Stimulated activated CD8-positive, alpha-beta memory T cell treated with anti-CD3 and anti-CD28 coated beads, Interleukin-4, amount 100 ng/mL, for 1 hour (primary cell): ENCODE data around the gene SRMS.
"Not testable (repeated sequence)": the region's sequence is repeated elsewhere in the genome, so short reads cannot be mapped to it uniquely, and the experiment has no call there.

Experiments used
- DNase-seq, 2 donors: peaks; one replicate each; pipeline ENCODE4 v3.0.0-alpha.2; 2020; ENCODE audit warnings: low read depth in 2 of 2, low spot score in 1 of 2

Gene SRMS

GRCh38 chr20:63566395-63567135 is 19.0 kb upstream of the SRMS start:
- DNase-seq: no peak

- DNase-seq: no peak
Observed at GRCh38 chr20:63565699-63566335, 18.3 kb upstream of the SRMS start.

DNA sequence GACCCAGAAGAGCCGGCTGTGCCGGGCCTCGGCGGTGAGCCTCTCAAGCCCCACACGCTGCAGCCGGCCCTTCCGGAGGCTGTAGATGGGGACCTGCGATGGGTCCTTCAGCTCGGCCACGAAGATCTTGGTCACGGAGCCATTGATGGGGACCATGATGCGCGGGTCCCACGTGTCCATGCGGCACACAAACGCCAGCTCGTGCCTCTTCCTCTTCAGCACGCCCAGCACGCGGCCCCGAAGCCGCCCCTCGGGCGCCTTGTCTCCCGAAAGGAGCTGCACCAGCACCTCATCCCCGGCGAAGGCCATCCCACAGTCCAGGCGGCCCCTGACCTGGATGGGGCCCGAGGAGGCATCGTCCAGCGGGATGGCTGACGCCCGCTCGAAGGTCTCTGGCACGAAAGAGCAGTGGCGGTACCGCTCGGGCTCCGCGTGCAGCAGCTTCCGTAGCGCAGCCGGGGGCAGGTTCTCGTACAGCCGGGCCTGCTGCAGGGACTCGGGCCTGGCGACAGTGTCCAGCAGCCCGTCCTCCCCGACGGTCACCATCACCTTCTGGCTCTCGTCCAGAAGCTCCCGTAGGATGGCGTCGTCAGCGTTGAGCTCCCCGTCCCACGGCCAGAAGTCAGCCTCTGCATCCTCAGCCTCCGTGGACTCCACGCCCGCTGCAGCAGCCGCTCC is 17.6 kb upstream of the SRMS start:
- DNase-seq: no peak

- DNase-seq: no peak
Observed at GRCh38 chr20:63564036-63564810, 16.7 kb upstream of the SRMS start.

GRCh38 chr20:63563225-63563935 is 15.8 kb upstream of the SRMS start:
- DNase-seq: no peak

- DNase-seq: no peak
Observed at GRCh38 chr20:63562461-63563224, 15.1 kb upstream of the SRMS start.

- no peak for DNase-seq
Observed at GRCh38 chr20:63561624-63562396, 14.3 kb upstream of the SRMS start.

DNA sequence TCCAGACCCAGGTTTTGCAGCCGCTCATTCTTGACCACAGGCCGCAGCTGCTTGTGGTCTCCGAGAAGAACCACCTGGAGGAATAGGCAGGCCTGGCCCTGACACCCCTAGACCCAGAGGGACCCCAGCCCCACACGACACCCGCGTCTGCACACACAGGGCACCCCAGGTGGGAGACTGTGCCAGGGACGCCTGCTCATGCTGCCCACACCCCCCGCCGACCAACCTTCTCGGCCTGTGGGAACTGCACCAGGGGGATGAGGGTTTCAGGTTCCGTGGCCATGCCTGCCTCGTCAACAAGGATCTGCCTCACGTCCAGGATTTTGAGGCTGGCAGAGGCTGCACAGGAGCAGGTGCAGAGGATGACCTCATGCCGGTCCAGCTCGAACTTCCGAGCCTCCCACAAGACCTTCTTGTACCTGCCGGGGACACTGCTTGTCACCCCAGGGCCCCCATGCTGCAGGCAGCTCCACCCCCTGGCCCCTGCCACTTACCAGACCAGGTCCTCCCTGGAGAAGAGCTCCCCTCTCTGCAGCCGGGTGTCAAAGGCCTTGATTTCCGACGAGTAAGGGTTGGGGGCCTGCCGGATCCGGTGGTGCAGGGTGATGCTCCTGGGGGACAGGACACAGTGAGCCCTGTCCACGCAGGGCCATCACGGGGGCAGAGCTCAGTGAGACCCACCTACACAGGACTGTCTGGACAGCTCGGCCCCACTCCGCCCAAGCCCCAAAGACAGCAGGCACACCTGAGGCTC is 13.5 kb upstream of the SRMS start:
- DNase-seq: no peak

DNA sequence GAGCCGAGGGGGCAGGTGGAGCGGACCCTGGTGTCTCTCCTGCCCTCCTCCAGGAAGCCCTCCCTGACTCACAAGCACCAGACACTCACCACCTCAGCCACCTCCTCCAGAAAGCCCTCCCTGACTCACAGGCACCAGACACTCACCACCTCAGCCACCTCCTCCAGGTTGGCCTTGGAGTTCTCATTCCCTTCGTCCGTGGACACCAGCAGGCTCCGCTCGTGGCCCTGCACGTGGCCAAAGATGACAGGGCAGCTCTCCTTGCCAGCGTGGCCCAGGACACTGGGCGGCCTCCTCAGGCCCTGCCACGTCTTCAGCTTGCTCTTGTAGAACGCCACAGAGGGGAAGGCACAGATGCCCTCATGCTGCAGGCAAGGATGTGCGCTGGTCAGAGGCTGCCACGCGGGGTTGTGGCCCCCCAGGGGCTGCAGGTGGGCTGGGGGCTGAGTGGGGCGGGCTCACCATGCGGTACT is 12.8 kb upstream of the SRMS start:
- DNase-seq: no peak

- not testable (repeated sequence) for DNase-seq
Observed at GRCh38 chr20:63559485-63560332, 12.2 kb upstream of the SRMS start.

GRCh38 chr20:63558804-63559484 is 11.4 kb upstream of the SRMS start:
- no peak for DNase-seq

- DNase-seq: no peak
Observed at GRCh38 chr20:63557481-63557891, 9.9 kb upstream of the SRMS start.

DNA sequence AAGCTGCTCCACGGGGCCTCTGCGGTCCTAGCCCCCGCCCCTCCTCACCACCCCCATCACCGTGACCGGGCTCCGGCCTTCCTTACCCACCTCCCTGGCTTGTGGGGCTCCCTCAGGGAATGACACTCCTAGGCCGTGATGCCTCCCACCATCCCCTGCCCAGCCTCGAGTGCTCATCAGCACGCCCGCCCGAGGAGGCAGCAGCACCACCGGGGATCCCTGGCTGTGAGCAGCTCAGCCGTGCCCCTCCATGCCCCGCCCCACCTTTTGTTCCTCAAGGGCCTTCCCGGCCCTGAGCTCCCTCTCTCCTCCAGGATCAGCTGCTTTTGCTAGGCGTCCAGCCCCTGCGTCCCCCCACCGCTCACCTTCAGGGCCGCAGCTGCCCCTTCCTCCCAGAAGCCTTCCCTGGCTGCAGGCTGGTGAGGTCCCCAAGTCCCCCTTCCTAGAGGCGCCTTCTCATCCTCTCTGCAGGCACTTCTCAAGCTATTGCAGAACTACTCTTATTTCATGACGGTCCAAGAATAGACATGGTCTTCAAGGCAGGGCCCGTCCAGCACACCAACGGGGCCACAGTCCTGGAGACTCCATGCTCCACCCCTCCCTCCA is 9.4 kb upstream of the SRMS start:
- DNase-seq: no peak

DNA sequence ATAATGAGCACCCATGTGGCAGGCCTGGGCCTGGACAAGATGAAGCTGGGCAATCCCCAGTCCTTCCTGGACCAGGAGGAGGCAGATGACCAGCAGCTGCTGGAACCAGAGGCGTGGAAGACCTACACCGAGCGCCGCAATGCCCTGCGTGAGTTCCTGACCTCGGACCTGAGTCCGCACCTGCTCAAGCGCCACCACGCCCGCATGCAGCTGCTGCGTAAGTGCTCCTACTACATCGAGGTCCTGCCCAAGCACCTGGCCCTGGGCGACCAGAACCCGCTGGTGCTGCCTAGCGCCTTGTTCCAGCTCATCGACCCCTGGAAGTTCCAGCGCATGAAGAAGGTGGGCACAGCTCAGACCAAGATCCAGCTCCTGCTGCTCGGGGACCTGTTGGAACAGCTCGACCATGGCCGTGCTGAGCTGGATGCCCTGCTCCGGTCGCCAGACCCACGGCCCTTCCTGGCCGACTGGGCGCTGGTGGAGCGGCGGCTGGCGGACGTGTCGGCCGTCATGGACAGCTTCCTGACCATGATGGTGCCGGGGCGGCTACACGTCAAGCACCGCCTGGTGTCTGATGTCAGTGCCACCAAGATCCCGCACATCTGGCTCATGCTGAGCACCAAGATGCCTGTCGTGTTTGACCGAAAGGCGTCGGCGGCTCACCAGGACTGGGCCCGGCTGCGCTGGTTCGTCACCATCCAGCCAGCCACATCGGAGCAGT is 8.3 kb upstream of the SRMS start:
- no peak for DNase-seq

DNA sequence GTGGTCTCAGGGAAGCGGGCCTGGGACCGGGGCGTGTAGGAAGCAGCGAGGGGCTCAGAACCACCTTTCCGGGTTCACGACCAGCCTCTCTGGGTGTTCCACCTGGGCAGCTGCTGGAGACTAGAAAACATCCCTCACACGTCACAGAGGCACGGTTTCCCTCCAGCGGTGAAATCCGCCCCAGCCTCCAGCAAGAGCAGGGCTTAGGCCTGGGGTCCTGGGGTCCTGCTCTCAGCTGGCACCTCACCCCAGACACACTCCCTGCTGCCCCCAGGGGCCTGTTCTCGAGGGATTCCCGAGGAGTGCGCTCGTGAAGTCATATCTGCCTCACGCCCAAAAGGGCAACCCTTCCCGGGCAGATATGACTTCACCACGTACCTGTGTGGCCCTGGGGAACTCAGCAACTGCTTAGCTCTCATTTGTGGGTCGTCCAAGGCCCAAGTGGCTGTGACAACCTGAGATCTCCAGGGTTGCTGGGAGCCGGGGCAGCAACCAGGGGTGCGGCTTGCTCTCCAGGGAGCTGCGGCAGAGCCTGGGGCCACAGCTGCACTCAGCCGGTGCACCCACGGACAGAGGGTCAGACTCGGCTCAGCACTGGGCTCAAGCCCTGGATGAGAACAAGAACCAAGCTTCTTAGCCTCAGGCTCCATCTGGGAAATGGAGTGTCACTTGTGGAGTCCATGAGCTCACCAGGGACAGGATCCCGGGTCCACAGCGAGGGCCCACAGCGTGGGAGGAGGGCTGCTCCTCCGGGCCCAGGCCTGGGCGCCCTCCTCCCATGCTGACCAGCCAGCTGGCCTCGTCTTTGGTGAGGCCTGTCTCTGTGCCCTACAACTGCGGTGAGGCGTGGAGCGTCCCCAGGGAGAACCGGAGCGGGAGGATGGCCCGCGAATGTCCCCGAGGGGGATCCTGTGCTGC is 7.1 kb upstream of the SRMS start:
- DNase-seq: no peak
